ENCODE data around the gene DMRTC2.
"Not testable (repeated sequence)": the region's sequence is repeated elsewhere in the genome, so short reads cannot be mapped to it uniquely, and the experiment has no call there.

Gene DMRTC2

DNA sequence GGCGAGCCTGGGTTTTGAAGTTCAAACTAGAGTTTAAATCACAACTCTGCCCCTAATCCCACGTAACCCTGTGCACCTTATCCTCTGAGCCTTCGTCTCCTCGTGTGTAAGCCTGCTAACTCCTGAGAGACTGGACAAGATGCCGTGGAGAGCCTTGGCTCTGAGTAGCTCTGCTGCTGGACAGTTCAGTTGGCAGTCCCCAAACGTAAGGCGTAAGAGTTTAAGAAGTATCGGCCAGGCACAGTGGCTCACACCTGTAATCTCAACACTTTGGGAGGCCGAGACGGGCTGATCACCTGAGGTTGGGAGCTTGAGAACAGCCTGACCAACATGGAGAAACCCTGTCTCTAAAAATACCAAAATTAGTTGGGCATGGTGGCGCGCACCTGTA lies 27.5 kb downstream of the DMRTC2 start:
- DNase-seq, result no peak

GRCh38 chr19:41872775-41873647 lies 28.2 kb downstream of the DMRTC2 start:
- DNase-seq, result no peak

- not testable (repeated sequence) for DNase-seq
These were observed 31.1 kb downstream of the DMRTC2 start for GRCh38 chr19:41875973-41876372.

GRCh38 chr19:41876847-41877832 lies 32.3 kb downstream of the DMRTC2 start, which contains the start of gene CD79A:
Gene CD79A, plus strand, starts transcription at chr19:41877279. Its CDS starts 26 bp downstream, at chr19:41877305.
- DNase-seq, result no peak

- no peak for DNase-seq
These were observed 33.4 kb downstream of the DMRTC2 start for GRCh38 chr19:41877916-41878905.

- DNase-seq, result no peak
These were observed 34.2 kb downstream of the DMRTC2 start for GRCh38 chr19:41879080-41879479.

DNA sequence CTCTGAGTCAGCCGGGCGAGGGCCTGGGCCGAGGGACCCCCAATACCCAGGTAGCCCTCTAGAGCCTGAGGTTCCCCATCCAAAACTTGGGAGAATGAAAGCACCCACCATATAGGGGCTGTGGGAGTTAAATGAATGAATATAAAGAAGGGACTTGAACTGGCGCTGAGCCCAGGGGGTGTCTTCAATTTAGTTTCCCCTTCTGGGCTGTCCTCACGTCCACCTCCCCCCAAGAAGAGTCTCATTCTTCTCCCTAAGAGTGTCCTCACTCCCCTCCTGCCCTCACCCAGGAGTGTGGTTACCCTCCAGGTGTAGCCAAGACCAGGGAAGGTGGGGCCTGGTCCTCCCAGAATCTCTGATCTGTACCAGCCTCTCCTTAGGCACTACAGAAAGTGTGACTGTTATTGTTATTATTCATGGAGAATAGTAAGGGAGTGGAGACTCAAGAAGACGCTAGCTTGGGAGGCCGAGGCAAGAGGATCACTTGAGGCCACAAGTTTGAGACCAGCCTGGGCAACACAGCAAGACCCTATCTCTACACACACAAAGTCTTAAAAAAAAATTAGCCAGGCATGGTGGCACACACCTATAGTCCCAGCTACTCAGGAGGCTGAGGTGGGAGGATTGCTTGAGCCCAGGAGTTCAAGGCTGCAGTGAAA lies 35.0 kb downstream of the DMRTC2 start:
- no peak for DNase-seq

- DNase-seq, result no peak
These were observed 35.5 kb downstream of the DMRTC2 start for GRCh38 chr19:41880329-41880708.

GRCh38 chr19:41882568-41883462 lies 38.0 kb downstream of the DMRTC2 start, which contains the start of gene ARHGEF1:
Gene ARHGEF1, plus strand, starts transcription at chr19:41883184. Its CDS starts 4,899 bp downstream, at chr19:41888083.
- no peak for DNase-seq

DNA sequence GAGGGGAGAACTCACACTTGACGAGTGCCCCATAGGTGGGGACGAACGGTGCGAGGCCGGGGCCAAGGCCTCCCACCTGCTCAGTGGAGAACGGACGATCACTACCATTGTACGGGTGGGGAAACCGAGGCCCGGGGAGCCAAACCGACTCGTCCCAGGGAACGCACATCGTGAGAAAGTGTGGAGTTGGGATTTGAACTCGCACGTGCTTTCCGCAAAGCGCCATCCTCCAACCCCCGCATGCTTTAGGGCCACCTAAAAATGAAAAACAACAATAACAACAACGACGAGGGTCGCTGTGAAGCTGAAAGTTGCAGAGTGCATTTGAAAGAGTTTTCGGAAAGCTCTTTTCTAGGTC lies 38.6 kb downstream of the DMRTC2 start:
- no peak for DNase-seq

GRCh38 chr19:41883821-41884733 lies 39.2 kb downstream of the DMRTC2 start:
- DNase-seq, result peak; percentile 86

DNA sequence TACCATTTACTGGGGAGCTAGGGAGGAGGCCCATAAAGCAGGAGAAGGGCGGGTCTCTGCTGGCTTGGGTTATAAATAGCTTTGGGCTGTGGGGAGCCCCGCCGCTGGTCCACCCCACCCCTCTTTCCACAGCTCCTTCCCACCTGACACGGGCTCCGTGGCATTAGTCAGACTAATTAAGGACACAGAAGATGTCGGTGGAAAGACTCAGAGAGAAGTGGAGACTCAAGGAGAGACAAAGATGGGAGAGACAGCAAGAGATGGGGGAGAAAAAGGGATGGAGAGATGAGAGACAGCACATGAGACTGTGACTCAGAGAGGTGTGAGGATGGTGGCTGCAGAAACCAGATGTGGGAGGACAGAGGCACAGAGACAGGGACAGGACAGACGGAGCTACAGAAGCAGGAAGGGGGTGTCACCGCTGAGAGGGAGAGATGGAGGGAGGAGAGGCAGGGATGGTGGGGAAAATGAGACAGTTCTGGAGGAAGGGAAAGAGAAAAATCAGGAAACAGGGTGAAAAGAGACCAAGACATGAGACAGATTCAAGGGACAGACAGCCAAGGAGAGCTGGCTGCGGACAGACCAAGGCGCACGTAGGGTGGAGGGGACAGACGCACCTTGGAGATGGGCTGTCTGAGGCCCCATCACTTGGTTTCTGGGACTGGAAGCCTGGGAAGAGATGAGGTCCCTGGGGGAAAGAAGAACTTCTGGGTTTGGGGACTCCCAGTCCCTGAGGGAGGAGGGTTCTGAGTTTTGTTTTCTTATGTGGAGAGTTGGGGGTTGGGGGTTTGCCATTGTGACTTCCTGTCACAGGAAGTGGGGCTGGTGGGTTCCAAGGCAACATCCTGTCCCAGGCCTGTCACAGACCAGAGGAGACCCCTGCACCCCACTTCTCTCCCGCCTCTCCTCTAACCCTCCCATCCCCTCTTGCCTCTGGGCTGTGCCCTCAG lies 42.2 kb downstream of the DMRTC2 start:
- DNase-seq, result no peak

DNA sequence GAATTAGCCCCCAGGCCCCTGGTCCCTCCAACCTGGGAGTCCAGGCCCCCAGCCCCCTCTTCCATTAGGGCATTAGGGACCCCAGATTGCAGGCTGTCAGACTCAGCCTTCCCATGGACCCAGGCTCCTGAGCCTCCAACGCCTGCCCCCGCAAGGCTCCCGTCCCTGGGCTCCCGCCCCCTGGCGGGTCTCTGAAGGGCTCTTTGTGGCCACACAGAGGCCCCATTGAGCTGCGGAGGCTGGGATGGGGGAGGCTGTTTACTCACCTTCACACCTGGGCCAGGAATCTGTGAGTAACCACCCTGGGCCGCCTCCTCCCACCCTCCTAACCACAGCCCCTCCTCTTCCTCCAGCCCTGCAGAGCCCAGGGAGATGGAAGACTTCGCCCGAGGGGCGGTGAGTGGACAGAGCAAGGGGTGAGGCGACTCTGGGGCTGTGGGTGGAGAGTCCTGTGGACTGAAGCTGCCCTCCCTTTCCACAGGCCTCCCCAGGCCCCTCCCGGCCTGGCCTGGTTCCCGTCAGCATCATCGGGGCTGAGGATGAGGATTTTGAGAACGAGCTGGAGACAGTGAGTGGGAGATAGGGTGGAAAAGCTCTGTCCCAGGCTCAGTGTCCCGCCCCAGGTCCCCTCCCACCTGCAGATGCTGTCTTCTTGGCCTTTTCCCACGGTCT lies 43.0 kb downstream of the DMRTC2 start:
- no peak for DNase-seq

- no peak for DNase-seq
These were observed 44.1 kb downstream of the DMRTC2 start for GRCh38 chr19:41888926-41889325.

GRCh38 chr19:41889896-41890295 lies 45.1 kb downstream of the DMRTC2 start:
- DNase-seq, result no peak

DNA sequence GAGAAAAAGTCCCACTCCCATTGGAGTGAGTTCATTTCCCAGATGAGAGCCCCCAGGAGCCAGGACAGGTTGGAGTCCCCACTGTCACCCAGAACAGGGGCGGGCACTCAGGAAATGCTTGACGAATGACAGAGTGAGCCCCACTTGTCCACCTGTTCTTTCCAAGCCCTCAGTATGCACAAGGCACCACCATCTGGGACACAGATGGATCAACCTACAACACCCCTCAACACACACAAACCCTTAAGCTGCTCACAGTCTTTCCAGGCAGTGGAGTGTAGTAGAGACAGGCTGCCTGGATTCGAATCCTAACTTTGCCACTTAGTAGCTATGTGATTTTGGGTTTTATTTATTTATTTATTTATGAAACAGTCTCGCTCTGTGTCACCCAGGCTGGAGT lies 46.1 kb downstream of the DMRTC2 start:
- no peak for DNase-seq

- no peak for DNase-seq
These were observed 47.5 kb downstream of the DMRTC2 start for GRCh38 chr19:41892173-41892902.
